GM11168 (cell line): Measurements from ENCODE around the gene TIMP1.

Experiments used
- in situ Hi-C: fragments of 300-500 bp; cut with MboI; formaldehyde crosslinking; loops from one replicate; pipeline ENCODE4 v1.12.0; 2022; ENCODE audit warnings: low sequenced_read_pairs; ENCODE audit not compliant: unreplicated experiment

Gene TIMP1

DNA sequence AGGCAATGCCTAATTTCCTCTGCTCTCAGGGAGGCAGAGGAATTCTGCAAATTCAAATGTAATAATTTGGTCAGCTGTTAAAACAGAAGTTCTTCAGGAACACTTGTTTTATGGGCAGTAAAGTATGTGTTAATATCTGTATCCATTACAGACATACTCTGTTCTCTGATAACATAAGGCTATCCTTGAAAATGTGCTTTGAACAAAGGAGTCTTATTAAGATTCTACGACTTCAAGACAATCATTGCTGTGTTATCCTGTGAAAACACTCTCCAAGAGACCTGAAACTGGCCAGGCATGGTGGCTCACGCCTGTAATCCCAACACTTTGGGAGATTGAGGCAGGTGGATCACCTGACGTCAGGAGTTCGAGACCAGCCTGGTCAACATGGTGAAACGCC is 49.4 kb downstream of the TIMP1 start:
- in situ Hi-C loops, result no loop called here

DNA sequence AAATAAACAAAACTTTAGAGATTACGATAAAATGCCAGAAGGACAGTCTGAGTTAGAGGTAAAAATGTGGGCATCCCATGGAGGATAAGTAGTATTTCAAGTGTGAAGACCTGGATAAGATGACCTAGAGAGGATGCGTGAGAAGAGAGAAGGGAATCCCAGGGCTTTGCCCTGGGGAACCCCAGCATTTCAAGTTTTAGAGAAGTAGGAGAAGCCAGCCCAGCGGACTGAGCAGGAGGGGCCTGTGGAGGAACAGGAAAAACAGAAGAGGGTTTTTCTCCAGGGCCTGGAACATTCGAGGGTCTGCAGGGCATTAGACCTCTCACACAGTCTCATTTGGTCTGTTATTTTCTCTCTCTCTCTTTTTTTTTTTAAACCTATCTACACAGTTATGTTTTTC is 50.4 kb downstream of the TIMP1 start:
- in situ Hi-C loops, result no loop called here

DNA sequence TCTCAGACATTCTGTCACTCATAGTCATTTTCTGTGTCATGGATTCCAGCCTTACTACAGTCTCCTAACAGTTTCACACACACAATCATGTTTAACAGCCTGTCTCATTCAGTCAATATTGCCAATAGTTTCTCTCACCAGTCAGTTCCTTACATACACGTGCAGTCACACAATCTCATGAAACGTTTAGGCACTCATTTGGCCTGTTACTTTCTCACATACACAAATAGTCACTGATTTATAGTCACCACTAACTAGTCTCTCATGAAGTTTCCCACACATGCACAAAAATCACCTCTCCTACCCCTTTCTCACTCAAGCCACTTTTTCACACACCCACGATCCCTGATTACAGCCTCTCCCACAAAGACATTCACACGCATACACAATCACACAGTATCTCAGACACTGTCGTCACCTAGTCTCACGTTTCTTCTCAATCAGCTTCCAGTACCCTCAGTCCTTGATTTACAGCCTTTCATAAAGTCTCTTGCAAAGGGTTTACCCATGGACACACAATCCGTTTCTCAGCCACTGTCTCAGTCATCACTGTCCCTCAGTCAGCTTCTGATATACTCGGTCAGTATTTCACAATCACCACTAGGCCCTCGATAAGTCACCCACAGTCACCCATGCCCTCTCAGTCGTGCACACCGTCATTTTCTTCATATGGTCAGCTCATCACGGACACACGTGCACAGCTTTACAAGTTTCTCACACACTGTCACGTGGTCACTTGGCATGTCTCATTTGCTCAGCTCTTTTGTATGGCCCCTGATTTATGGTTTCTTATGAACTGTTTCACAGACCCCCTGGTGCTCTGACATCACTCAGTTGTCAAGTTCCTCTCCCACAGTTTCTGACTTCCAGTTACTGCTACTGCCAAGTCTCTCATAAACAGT is 51.7 kb downstream of the TIMP1 start:
- in situ Hi-C loops, result no loop called here

DNA sequence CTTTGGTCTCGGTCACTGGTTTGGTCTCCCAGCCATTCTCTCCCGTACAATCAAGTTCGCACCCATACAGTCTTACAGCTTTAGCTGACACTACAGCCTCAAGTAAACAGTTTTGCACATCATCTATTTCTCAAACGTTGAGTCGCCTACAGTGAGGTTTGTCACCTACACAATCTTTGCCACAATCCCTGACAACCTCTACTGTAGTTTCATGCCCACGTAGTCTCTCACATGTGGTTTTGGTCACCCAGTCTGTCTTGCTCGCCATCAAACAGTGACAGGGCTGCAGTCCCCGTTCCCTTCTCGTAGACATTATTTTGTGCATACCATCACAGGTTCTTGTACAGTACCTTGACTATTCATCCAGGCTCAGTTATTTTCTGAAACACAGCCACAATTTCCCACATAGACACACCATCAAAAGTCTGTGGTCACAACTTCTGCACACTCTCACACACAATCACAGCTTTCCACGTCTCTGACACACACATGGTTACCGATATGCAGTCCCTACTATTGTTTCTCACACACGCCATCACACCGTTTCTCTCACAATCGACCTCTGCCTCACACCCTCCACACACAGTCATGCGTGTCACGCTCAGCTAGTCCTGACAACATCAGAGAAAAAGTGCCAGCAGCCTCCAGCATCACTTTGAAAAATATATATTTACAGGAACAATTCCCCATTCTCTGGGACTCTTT is 52.8 kb downstream of the TIMP1 start:
- in situ Hi-C loops, result no loop called here
